ENCODE measurements around the gene PHTF2. TPM values are rescaled to one million over a fixed set of nuclear protein-coding genes. Genes with fewer than 3 reads are reported as not detected.
"Not testable (repeated sequence)": the region's sequence is repeated elsewhere in the genome, so short reads cannot be mapped to it uniquely, and the experiment has no call there.

PHTF2 gene
- total RNA-seq, 1 experiment from 2014 or later: 68.9 TPM

DNA sequence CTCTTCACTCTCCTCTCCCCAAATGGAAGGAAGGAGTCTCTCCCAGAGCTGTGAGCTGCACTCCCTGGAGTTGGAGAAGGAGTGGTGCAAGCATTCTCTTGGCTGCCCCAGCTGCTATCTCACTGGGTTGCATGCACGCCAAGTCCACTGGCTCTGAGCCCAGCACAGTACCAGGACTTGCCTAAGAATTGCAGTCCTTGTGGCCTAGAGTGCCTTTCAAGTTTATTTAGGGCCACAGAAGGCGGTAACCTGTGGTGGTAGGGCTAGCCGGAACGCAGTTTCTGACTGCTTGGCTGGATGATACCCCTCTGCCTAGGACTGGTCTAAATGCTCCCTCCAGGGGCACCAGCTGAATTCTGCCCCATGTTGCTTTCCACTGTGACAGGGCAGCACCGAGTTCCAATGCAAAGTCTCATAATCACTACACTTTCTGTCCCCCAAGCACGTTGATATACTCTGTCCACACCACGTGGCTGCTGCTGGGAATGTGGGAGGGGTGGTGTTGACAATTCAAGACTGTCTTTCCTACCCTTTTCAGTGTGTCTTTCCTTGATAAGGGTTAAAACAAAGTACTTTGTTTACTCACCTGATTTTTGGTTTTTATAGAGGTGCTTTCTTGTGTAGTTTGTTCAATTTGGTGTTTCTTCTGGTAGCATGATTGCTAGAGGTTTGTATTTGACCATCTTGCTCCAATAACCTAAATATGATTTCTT is 57.0 kb downstream of the PHTF2 start:
- no peak for DNase-seq (ENCODE audit: low read depth in 1 of 2, low spot score in 2 of 2)
- Histone ChIP-seq H3K27ac (no peak overlapping the region), H3K9me3 (replicated peaks) (no peaks in the 10 kb centered on the region), H3K27me3 (replicated peaks) (no peaks in the 10 kb centered on the region), H3K36me3 (no peaks in the 10 kb centered on the region), H3K4me1 (replicated peaks) (peaks cover 7% of the 10 kb centered on the region), H3K4me3 (no peak overlapping the region)

DNA sequence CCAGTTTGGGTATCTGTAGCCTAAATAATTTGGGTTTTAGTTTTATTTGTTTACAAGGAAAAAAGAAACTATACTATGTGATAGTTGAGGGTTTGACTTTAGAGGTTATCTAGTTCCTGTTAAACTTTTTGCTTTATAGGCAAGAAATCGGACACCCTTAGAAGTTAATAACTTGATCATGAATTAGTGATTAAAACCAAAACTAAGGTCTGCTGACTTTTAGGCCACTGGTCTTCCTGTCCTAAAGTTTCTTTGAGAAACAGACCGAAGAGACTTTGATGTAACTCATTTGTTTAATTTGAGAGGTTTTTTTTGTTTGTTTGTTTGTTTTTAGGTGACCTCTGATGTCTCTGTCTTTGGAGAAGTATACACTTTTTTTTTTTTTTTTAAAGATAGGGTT is 59.7 kb downstream of the PHTF2 start:
- no peaks in the 10 kb centered on the region for H3K27me3 ChIP-seq (replicated peaks)
- no peaks in the 10 kb centered on the region for H3K9me3 ChIP-seq (replicated peaks)
- H3K27ac ChIP-seq: no peak overlapping the region
- no peaks in the 10 kb centered on the region for H3K4me1 ChIP-seq (replicated peaks)
- no peak for DNase-seq (ENCODE audit: low read depth in 1 of 2, low spot score in 2 of 2)
- H3K4me3 ChIP-seq: no peak overlapping the region
- H3K36me3 ChIP-seq: no peaks in the 10 kb centered on the region

DNA sequence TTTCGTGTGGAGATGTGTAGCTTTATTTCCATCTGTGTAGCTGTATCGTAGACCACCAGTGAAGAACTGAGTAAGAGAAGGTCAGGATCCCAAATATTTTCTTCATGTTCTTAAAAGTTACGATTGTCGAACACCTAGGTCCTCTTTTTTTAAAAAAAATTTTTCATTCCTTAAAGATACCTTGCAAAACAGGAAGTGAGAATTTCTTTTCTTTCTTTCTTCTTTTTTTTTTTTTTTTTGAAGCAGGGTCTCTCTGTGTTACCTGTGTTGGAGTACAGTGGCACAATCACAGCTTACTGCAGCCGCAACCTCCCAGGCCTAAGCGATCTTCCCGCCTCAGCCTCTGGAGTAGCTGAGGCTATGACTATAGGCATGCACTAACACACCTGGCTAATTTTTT is 60.8 kb downstream of the PHTF2 start:
- no peaks in the 10 kb centered on the region for H3K9me3 ChIP-seq (replicated peaks)
- no peaks in the 10 kb centered on the region for H3K36me3 ChIP-seq
- DNase-seq (ENCODE audit: low read depth in 1 of 2, low spot score in 2 of 2): no peak
- no peaks in the 10 kb centered on the region for H3K27me3 ChIP-seq (replicated peaks)
- no peak overlapping the region for H3K27ac ChIP-seq
- no peak overlapping the region for H3K4me3 ChIP-seq
- no peaks in the 10 kb centered on the region for H3K4me1 ChIP-seq (replicated peaks)

DNA sequence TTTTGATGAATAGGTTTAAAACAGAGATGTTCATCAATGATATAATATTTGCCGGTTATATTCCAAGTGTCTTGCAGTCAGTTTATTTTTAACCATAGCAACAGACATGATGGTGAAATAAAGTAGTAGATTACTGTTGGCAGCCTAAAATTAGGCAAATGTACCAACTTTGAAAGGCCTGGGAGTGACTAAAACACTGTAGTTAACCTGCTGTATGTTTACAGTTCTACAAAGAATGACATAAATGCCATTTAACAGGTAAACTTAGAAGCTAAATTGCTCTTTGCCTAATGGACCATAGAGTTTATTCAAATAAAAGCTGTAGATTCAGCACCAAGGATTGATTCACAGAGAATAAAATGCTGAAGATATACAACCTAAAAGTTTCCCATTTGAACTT is 64.1 kb downstream of the PHTF2 start:
- peaks cover 15% of the 10 kb centered on the region for H3K4me1 ChIP-seq (replicated peaks)
- no peak for DNase-seq (ENCODE audit: low read depth in 1 of 2, low spot score in 2 of 2)
- H3K27me3 ChIP-seq (replicated peaks): no peaks in the 10 kb centered on the region
- no peaks in the 10 kb centered on the region for H3K36me3 ChIP-seq
- no peak overlapping the region for H3K27ac ChIP-seq
- H3K9me3 ChIP-seq (replicated peaks): no peaks in the 10 kb centered on the region
- no peak overlapping the region for H3K4me3 ChIP-seq

DNA sequence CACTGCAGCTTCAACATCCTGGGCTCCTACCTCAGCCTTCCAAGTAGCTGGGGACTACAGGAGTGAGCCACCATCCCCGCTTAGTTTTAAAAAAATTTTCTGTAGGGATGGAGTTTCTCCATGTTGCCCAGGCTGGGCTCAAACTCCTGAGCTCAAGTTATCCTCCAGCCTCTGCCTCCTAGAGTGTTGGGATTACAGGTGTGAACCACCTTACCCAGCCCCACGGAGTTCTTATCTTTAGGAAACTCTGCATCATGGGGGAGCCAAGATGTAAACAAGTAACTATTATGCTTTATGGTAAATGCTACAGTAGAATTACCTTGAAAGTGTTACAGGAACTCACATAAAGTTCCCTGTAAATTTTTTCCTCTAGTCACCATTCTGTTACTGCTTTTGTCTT is 65.3 kb downstream of the PHTF2 start:
- H3K36me3 ChIP-seq: no peaks in the 10 kb centered on the region
- no peak for DNase-seq (ENCODE audit: low read depth in 1 of 2, low spot score in 2 of 2)
- H3K4me3 ChIP-seq: no peak overlapping the region
- H3K27me3 ChIP-seq (replicated peaks): no peaks in the 10 kb centered on the region
- H3K9me3 ChIP-seq (replicated peaks): no peaks in the 10 kb centered on the region
- peaks cover 18% of the 10 kb centered on the region for H3K4me1 ChIP-seq (replicated peaks)
- H3K27ac ChIP-seq: no peak overlapping the region

DNA sequence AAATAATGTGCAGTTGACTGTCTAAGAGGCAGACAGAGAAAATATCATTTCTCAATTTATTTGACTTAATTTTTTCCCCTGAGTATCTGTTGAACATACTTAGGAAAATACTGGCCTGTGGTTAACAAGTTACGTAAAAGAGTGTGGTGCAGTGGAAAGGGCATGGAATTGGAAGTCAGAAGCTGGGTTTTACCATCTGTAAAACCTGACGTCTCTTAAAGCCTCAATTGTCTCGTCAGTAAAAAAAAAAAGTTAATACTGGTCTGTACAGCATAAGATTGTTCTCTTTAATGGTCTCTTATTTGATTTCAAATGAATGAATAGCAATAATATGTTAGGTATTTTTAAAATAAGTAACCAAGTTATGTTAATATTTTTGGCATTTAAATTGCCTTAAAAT is 67.8 kb downstream of the PHTF2 start:
- peaks cover 5% of the 10 kb centered on the region for H3K36me3 ChIP-seq
- 0 out of 2 replicates have a peak, but pooled peaks cover 2% of the 10 kb centered on the region for H3K9me3 ChIP-seq (replicated peaks)
- H3K27me3 ChIP-seq (replicated peaks): no peaks in the 10 kb centered on the region
- DNase-seq (ENCODE audit: low read depth in 1 of 2, low spot score in 2 of 2): no peak
- H3K27ac ChIP-seq: no peak overlapping the region; the same call in 1 of the 2 replicates
- H3K4me3 ChIP-seq: no peak overlapping the region
- H3K4me1 ChIP-seq (replicated peaks): peaks cover 18% of the 10 kb centered on the region

DNA sequence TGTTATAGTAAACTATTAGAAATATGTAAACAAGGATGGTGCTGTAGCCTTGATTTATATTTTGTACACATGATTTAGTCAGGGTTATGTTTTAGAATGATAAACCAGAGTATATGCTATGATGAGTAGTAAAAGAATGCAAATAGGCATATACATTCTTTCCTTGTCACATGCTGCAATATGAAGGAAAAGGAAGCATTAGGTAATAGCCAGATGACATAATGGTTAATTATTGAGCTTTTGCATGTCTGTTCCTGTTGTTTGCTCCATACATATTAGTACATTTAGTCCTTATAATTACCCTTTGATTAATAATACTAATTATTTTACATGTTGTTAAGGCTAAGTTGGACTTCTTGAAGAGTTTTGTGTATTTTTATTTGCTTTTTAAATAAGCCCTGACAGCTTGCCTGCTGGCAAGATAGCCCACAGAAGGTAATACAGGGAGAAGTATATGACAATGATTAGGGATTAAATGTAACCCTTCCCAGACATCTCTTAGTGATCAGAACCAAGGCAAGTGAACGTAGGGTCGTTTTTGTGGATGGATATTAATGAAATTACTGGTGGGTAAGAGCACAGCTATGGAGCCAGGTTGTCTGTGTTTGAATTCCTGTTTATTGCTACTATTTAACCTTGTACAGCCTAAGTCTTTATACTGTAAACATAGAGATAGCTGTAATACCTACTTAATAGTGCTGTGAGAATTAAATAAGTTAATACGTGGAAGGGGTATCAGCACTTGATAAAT is 68.4 kb downstream of the PHTF2 start:
- peaks cover 8% of the 10 kb centered on the region for H3K36me3 ChIP-seq
- H3K4me1 ChIP-seq (replicated peaks): peaks cover 18% of the 10 kb centered on the region
- no peak overlapping the region for H3K4me3 ChIP-seq
- no peaks in the 10 kb centered on the region for H3K27me3 ChIP-seq (replicated peaks)
- H3K9me3 ChIP-seq (replicated peaks): 0 out of 2 replicates have a peak, but pooled peaks cover 2% of the 10 kb centered on the region
- peak overlapping the region; percentile 28 for H3K27ac ChIP-seq
- DNase-seq (ENCODE audit: low read depth in 1 of 2, low spot score in 2 of 2): no peak

DNA sequence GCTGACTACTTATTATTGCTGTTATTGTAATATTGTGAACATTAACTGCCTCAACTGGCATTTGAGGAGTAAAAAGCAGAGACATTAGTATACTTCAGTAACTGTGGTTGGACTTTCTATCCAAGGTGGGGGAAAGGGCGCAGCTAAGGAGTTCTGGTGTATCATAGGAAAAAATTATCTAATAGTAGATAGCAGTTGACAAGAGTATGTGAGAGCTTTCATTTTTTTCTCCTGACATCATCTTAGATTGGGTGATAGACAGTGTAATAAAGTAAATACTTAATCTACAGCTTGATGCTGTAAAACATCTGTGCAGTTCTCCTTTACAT is 68.9 kb downstream of the PHTF2 start:
- no peak for DNase-seq (ENCODE audit: low read depth in 1 of 2, low spot score in 2 of 2)

DNA sequence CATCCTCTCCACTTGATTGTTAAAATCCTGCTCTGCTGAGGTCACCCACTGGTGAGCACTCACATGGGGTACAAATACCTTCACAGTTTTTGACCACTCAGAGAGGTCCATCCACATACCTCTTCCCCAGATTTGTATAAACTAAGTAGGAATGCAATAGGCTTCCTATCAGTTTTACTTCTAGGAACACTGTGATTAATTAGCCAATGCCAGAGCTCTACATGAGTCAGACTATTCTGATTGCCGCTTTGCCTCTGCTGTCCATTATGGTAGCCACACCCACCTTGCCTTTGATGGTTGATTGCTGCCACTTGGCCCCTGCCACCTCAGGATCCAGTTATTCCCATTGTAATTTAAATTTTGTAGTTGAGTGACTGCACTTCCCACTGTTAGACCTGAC is 73.7 kb downstream of the PHTF2 start:
- H3K9me3 ChIP-seq (replicated peaks); DNase-seq (ENCODE audit: low read depth in 1 of 2, low spot score in 2 of 2); H3K27me3 ChIP-seq (replicated peaks); H3K4me1 ChIP-seq (replicated peaks); H3K4me3 ChIP-seq; H3K27ac ChIP-seq: not testable (repeated sequence)
- peaks cover 14% of the 10 kb centered on the region for H3K36me3 ChIP-seq

More for the DNA sequence above, 68.9 kb downstream of the PHTF2 start:
- Histone ChIP-seq H3K27me3 (replicated peaks) (no peaks in the 10 kb centered on the region), H3K4me1 (replicated peaks) (peaks cover 18% of the 10 kb centered on the region), H3K36me3 (peaks cover 8% of the 10 kb centered on the region), H3K27ac (peak overlapping the region; percentile 28; the same call in 1 of the 2 replicates), H3K9me3 (replicated peaks) (0 out of 2 replicates have a peak, but pooled peaks cover 2% of the 10 kb centered on the region), H3K4me3 (no peak overlapping the region)

DNA sequence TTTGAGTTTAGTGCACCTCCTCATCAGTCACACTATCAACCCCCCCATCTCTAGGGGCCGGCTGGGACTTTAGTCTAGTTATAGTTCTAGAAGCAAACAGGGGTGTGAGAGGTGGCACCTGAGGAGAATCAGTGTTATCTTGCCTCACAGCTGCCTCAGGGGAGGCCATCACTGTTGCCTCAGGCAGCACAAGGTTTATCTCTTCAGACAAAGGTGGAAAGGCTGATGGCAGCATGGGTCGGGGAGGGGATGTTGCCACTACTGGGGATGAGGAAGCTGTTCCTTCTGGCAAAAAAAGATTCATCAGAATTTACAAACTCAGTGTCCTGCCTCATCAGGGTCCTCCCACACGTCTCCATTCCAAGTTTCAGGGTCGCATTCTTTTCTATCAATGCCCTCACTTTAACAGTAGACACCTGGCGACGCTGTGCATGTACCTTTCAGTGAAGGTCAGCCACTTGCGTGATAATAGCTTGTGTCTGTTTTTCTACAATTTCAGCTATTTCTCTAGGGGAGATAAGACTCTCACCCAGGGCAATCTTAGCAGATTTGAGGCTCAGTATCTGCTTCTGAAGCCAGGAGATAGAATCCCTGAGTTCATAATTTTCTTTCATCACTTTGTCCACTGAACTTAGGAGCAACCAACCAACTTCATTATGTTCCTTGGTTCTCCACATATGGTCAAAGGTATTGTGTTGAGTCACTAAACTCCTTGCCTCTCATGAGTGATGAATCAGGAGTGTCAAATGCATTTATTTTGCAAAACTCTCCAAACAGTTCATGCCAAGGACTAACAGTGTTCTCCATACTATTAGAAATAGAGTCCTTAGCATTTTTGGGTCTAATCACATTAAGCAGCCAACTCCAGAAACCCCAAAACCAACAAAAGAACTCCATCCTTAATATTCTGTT is 75.1 kb downstream of the PHTF2 start:
- H3K27me3 ChIP-seq (replicated peaks); DNase-seq (ENCODE audit: low read depth in 1 of 2, low spot score in 2 of 2); H3K4me3 ChIP-seq; H3K27ac ChIP-seq; H3K9me3 ChIP-seq (replicated peaks); H3K4me1 ChIP-seq (replicated peaks): not testable (repeated sequence)
- H3K36me3 ChIP-seq: peaks cover 14% of the 10 kb centered on the region

DNA sequence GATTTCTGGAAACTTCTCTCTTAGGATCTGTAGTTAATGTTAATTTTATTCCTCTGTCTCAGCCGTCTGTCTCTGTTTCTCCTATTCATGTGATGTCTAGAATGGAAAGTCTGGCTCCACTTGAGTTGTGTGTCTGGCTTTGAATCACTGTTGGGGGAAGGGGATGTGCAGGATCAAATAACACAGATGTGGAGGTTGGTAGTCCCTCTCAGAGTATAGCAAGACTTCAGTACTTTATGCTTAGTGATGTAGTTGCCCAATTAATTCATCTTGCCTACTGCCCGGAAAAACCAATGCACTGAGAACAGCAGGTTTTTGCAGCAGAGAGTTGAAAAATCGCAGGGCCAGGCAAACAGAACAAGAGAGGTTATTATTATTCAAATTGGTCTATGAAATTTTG is 79.2 kb downstream of the PHTF2 start:
- H3K27me3 ChIP-seq (replicated peaks): no peaks in the 10 kb centered on the region
- H3K4me1 ChIP-seq (replicated peaks): no peaks in the 10 kb centered on the region; the same call in 1 of the 2 replicates
- no peak overlapping the region for H3K4me3 ChIP-seq
- no peaks in the 10 kb centered on the region for H3K9me3 ChIP-seq (replicated peaks)
- H3K27ac ChIP-seq: no peak overlapping the region
- H3K36me3 ChIP-seq: peaks cover 6% of the 10 kb centered on the region
- DNase-seq (ENCODE audit: low read depth in 1 of 2, low spot score in 2 of 2): no peak

DNA sequence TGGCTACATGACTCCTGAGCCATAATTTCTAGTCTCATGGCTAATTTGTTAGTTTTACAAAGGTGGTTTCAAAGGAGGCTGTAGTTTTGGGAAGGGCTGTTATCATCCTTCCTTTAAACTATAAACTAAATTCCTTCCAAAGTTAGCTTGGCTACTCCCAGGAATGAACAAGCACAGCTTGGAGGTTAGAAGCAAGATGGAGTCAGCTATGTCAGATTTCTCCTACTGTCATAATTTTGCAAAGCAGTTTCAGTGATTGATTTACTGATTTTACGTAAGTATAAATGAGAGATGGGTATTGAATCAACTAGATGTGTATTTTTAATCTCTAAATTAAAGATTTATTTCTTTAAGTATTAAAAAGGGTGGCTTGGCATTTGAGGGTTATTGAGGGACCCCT is 79.9 kb downstream of the PHTF2 start:
- H3K27ac ChIP-seq: no peak overlapping the region
- no peak overlapping the region for H3K4me3 ChIP-seq
- no peaks in the 10 kb centered on the region for H3K27me3 ChIP-seq (replicated peaks)
- H3K4me1 ChIP-seq (replicated peaks): no peaks in the 10 kb centered on the region; the same call in 1 of the 2 replicates
- peaks cover 6% of the 10 kb centered on the region for H3K36me3 ChIP-seq
- no peak for DNase-seq (ENCODE audit: low read depth in 1 of 2, low spot score in 2 of 2)
- H3K9me3 ChIP-seq (replicated peaks): no peaks in the 10 kb centered on the region

DNA sequence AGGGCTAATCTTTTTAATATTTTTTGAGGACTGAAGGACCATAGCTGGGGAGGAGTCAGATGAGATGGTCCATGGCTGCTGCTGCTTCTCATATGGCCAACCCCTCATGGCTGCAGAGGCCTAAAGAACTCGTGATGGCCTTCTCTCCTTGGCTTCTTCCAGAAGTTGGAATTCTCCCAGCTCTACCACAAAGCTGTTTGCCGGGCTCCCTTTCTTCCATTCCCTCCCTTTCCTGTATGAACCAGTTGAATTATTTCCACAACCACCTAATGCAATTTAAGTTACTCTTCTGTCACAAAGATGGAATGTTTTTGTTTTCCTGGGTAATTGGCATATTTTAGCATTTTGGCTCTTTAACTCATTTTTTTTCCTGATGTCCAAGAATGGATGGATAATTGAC is 80.7 kb downstream of the PHTF2 start:
- no peaks in the 10 kb centered on the region for H3K27me3 ChIP-seq (replicated peaks)
- H3K36me3 ChIP-seq: peaks cover 6% of the 10 kb centered on the region
- H3K27ac ChIP-seq: no peak overlapping the region
- no peaks in the 10 kb centered on the region for H3K9me3 ChIP-seq (replicated peaks)
- no peaks in the 10 kb centered on the region for H3K4me1 ChIP-seq (replicated peaks)
- H3K4me3 ChIP-seq: no peak overlapping the region
- no peak for DNase-seq (ENCODE audit: low read depth in 1 of 2, low spot score in 2 of 2)

DNA sequence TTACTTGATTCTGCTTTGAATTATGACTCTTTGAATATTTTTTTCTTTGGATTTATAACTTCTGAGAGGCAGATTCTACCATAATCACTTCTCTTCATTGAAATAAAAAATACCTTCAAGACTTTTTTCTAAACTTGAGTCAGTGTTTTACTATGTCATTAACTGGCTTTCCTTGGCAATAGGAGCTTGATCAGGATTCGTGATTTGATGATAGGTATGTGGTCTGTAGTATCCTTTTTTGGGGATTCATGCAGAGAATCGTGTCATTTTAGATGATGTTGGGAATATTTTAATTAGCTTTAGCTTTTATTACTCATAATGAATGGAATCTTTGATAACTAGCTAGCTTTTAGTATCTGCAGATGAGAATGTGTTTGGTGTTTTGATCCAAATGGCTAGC is 83.3 kb downstream of the PHTF2 start:
- H3K36me3 ChIP-seq: no peaks in the 10 kb centered on the region; the same call in 1 of the 2 replicates
- DNase-seq (ENCODE audit: low read depth in 1 of 2, low spot score in 2 of 2): no peak
- no peaks in the 10 kb centered on the region for H3K27me3 ChIP-seq (replicated peaks)
- H3K4me3 ChIP-seq: no peak overlapping the region
- no peak overlapping the region for H3K27ac ChIP-seq
- no peaks in the 10 kb centered on the region for H3K9me3 ChIP-seq (replicated peaks)
- no peaks in the 10 kb centered on the region for H3K4me1 ChIP-seq (replicated peaks)

All from SJSA1 (cell line).